ENCODE data around the gene KCNK4.

KCNK4 gene

GRCh38 chr11:64253481-64253880 lies 37.6 kb upstream of the KCNK4 start:
- no peak for DNase-seq

GRCh38 chr11:64254326-64254725 lies 36.8 kb upstream of the KCNK4 start:
- DNase-seq = no peak

DNA sequence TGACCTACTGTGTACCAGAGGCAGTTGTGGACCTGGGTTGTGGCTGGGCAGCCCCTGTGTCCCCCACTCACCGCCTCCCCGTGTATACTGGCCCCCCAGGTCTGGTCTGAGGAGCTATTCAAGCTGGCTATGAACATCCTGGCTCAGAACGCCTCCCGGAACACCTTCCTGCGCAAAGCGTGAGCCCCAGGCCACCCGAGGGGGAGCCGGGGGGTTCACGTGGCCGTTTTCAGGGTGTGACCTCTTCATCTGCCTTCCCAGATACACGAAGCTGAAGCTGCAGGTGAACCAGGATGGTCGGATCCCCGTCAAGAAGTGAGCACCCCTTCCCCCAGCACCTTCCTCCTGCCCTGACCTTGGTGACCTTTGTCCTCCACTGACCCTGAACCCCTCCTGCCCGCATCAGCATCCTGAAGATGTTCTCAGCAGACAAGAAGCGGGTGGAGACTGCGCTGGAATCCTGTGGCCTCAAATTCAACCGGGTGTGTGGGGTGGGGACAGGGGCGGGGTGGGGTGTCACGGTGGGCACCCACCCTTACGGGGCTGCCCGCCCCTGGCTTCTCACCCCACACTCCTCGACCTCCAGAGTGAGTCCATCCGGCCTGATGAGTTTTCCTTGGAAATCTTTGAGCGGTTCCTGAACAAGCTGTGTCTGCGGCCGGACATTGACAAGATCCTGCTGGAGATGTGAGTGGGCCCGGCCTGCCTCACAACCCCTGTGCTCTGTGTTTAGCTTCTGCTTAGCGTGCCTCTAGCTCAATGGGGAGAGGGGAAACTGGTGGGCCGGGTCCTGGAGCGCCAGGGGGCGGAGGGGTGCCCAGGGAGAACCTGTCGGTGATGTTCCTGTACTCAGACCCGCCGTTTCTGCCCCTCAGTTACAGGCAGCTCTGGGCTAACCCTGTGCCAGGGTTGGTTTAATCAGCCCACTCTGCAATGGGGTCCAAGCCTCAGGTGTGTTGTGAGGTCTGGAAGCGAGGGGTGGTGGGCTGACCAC lies 35.7 kb upstream of the KCNK4 start:
- DNase-seq = no peak

DNA sequence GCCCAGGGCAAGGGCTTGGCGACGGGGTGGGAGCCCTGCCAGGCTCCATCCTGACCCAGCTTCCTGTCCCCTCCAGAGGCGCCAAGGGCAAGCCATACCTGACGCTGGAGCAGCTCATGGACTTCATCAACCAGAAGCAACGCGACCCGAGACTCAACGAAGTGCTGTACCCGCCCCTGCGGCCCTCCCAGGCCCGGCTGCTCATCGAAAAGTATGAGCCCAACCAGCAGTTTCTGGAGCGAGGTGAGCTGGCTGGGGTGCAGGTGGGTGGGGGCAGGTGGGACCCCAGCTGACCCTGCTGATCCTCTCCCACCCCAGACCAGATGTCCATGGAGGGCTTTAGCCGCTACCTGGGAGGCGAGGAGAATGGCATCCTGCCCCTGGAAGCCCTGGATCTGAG lies 34.8 kb upstream of the KCNK4 start:
- DNase-seq = no peak

DNA sequence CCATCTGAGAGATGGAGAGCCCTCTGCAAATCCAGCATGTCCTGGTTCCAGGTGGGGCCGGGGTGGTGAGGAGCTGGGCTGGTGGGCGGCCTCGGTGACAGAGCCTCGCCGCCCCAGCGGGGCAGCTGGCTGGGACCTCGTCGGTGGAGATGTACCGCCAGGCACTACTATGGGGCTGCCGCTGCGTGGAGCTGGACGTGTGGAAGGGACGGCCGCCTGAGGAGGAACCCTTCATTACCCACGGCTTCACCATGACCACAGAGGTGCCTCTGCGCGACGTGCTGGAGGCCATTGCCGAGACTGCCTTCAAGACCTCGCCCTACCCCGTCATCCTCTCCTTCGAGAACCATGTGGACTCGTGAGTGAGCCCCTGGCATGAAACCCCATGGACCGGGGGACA lies 32.7 kb upstream of the KCNK4 start:
- DNase-seq = no peak

GRCh38 chr11:64258946-64259532 lies 32.1 kb upstream of the KCNK4 start:
- no peak for DNase-seq

DNA sequence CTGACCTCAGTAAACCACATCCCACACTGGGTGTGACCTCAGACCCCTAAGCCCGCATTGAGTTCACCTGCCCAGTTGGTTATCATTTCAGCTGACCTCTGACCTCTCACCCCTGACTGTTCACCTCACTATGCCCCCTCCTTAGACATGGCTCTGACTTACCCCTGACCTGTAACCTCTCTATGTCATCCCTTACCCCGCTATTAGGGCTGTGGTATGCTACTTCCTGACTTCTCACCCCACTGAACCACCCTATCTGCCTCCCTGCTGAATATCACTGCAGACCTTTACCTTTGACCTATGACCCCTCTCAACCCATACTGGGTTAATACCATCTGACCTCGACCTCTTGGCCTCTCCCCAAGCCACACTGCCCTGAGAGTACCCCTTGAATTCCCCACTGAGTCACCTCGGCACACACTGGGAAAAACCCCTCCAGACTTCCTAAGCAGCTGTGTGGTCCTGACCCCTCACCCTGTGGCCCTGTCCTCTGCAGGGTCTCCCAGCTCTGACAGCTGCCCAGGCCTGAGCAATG lies 31.5 kb upstream of the KCNK4 start:
- DNase-seq = no peak

DNA sequence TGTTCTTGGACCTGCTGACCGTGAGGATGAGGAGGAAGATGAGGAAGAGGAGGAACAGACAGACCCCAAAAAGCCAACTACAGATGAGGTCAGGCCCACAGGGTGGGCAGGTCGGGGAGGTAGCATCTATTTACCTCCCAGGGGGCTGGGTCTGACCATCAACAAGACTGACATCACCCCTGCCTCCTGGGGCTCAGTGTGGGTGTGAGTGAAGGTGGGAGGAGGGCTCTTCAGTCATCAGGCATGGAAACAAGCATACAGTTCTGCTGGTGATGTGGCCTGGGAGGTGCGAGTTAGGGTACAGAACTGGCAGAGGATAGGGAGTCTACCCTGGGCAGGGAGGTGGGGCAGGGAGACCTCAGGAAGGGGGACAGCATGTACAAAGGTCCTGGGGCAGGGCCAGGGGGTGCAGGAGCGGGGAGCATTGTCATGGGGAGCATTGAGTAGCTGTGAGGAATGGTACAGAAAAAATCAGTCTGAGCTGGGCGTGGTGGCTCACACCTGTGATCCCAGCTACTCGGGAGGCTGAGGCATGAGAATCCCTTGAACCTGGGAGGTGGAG lies 30.9 kb upstream of the KCNK4 start:
- no peak for DNase-seq

DNA sequence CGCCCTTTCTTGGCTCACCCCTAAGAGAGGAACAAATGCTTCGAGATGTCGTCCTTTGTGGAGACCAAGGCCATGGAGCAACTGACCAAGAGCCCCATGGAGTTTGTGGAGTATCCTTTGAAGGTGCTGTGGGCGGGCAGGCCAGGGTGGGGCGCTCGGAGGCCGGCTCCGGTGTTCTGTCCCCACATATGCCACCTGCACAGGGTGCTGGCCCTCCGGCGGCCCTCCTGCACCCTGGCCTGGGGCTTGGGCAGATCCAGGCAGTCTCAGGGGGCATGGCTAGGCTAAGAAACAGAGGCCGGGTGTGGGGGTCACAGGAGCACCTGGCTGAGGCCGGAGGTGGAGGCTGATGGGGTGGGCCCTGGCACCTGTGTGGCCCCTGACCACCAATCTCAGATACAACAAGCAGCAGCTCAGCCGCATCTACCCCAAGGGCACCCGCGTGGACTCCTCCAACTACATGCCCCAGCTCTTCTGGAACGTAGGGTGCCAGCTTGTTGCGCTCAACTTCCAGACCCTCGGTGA lies 29.5 kb upstream of the KCNK4 start:
- DNase-seq = no peak

- no peak for DNase-seq
Observed at GRCh38 chr11:64262271-64263002, 28.7 kb upstream of the KCNK4 start.

- no peak for DNase-seq
Observed at GRCh38 chr11:64263021-64263946, 27.8 kb upstream of the KCNK4 start.

DNA sequence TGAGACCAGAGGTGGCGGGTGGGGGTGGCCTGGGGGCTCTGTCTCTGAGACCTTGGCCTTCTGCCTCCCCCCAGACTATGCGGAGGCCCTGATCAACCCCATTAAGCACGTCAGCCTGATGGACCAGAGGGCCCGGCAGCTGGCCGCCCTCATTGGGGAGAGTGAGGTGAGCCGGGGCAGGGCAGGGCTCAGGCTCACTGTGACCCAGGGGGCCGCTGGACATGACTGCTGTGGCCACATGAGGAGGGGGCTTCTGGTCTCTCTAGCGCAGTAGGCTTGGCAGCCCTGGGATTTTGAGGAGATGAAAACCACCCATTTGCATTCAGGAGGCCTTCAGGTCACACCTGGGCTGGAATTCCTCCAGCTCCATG lies 27.2 kb upstream of the KCNK4 start:
- DNase-seq = no peak

DNA sequence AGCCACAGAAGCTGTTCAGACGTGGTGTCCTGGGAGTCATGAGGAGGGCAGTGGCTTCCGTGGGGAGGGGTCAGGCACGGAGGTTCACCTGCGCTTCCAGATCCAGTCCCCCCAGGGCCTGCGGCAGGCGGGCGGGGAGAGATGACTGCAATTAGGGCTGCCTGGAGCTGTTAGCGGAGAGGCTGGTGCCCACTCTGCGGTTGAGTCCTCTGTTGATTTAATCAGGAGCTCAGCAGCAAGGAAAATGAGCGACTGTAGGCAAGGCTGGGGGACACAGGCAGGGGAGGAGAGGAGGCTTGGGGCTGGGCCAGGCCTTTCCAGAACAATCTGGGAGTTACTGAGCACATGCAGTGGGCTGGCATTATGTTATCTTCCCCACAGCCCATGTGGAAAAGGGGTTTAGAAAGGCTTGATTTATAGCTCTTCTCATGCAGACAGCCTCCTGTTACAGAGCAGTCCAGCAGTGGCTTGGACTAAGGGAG lies 26.7 kb upstream of the KCNK4 start:
- no peak for DNase-seq

- no peak for DNase-seq
Observed at GRCh38 chr11:64265176-64266160, 25.6 kb upstream of the KCNK4 start.

GRCh38 chr11:64266339-64266738 lies 24.8 kb upstream of the KCNK4 start:
- no peak for DNase-seq

GRCh38 chr11:64267207-64267945 lies 23.7 kb upstream of the KCNK4 start:
- DNase-seq = no peak

DNA sequence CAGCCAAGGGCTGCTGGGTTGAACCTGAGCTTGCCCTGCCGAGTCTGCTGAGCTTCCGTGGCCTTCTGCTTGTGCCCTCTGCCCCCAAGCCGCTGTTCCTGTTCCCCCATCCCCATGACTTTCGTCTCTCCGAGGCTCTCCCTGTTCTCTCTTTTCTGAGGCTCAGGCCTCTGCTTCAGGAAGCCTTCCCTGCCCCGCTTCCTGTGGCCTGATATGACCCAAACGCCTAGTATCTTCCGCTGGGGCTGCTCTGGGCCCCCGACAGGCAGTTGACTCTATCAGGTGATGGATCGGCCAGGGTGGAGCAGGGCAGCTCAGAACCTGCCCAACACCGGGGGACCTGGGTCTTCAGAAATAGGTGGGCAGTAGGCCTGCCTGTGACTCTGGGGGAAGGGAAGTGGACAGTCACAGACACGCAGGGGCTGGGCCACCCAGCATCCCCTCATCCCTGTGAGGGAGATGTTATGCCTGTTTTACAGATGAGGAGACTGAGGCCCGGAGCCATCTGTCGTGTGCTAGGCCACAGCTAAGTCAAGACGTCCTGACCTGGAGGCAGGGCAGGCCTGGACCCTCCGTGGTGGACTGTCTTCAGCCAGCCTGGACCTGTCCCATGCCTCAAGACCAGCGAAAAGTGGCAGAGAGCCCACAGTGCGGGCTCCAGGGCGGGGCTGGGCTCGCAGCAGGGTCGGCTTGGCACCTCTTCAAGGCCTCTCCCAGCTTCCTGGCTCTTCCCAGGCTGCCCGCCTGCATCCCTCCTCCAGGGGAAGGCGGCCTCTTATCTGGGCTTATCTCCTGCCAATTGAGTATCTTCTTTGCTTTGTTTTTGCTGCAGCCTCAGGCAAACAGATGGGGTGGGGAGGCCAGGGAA lies 22.8 kb upstream of the KCNK4 start:
- no peak for DNase-seq

DNA sequence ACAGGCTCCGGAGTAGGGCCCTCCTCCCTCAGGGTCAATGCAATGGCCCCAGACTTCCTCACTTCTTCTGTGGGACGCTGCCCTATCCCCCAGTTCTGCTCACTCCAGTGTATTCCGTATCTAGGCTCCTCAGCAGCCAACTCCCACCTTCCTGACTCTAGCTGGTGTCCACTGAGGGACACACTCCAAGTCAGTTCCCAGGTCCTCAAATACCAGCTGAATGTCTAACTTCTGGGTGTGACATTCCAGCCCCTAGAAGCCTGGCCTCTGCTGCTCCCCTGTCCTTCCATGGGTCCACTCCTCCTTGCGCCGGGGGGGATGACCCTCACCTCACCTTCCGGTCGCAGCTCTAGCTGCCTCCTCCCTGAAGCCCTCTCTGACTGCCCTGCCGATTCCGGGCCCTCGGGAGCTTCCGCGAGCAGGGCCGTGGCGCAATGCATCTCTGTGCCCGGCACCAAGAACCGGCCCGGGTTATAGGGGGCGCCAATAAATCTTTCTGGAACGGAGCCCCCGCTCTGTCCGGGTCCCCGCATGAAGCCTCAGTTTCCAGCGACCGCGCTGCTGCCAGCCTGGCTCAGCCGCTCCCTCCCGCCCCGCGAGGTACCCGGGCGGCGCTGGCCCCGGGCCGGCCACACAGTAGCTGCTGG lies 22.1 kb upstream of the KCNK4 start:
- peak; percentile 53 for DNase-seq

Measured in stimulated activated CD4-positive, alpha-beta T cell treated with anti-CD3 and anti-CD28 coated beads, Interleukin-12 subunit alpha, Interleukin-12 subunit beta, amount 100 ng/mL, for 4 hours (primary cell).